Retina (tissue), 1 donor: ENCODE results near the gene PDZD8.
"Not testable (repeated sequence)": the region's sequence is repeated elsewhere in the genome, so short reads cannot be mapped to it uniquely, and the experiment has no call there.

Source experiments
- DNase-seq: peaks from one replicate; pipeline ENCODE4 v3.0.0-alpha.2; 2016

PDZD8 gene

GRCh38 chr10:117290872-117291271, 84.4 kb downstream of the PDZD8 start:
- not testable (repeated sequence) for DNase-seq

GRCh38 chr10:117284716-117285494, 90.3 kb downstream of the PDZD8 start:
- no peak for DNase-seq

- no peak for DNase-seq
Measured at GRCh38 chr10:117277675-117278074, 97.6 kb downstream of the PDZD8 start.

GRCh38 chr10:117275121-117275520, 100.1 kb downstream of the PDZD8 start:
- DNase-seq = no peak

GRCh38 chr10:117274509-117274908, 100.7 kb downstream of the PDZD8 start:
- no peak for DNase-seq

GRCh38 chr10:117273980-117274379, 101.3 kb downstream of the PDZD8 start:
- DNase-seq = no peak

- DNase-seq = no peak
Measured at GRCh38 chr10:117272195-117273076, 102.8 kb downstream of the PDZD8 start.

GRCh38 chr10:117271427-117271826, 103.8 kb downstream of the PDZD8 start:
- DNase-seq = no peak

GRCh38 chr10:117268907-117269306, 106.3 kb downstream of the PDZD8 start:
- no peak for DNase-seq

GRCh38 chr10:117268258-117268657, 107.0 kb downstream of the PDZD8 start:
- DNase-seq = no peak

- no peak for DNase-seq
Measured at GRCh38 chr10:117266812-117267211, 108.4 kb downstream of the PDZD8 start.

GRCh38 chr10:117266400-117266799, 108.8 kb downstream of the PDZD8 start:
- no peak for DNase-seq

GRCh38 chr10:117264782-117265181, 110.5 kb downstream of the PDZD8 start:
- DNase-seq = peak; percentile 48

- no peak for DNase-seq
Measured at GRCh38 chr10:117262903-117263293, 112.3 kb downstream of the PDZD8 start.

- no peak for DNase-seq
Measured at GRCh38 chr10:117262291-117262902, 112.8 kb downstream of the PDZD8 start.

GRCh38 chr10:117261501-117261900, 113.7 kb downstream of the PDZD8 start:
- no peak for DNase-seq

GRCh38 chr10:117260084-117260483, 115.2 kb downstream of the PDZD8 start:
- DNase-seq = no peak

GRCh38 chr10:117259279-117259678, 116.0 kb downstream of the PDZD8 start:
- DNase-seq = no peak

GRCh38 chr10:117257721-117258120, 117.5 kb downstream of the PDZD8 start:
- DNase-seq = peak; percentile 72

- no peak for DNase-seq
Measured at GRCh38 chr10:117256910-117257309, 118.3 kb downstream of the PDZD8 start.

GRCh38 chr10:117255835-117256460, 119.3 kb downstream of the PDZD8 start:
- DNase-seq = no peak

- DNase-seq = no peak
Measured at GRCh38 chr10:117254774-117255735, 120.2 kb downstream of the PDZD8 start.
